Liver (tissue), 9 donors: Measurements from ENCODE around the gene PPWD1. TPM values are rescaled to one million over a fixed set of nuclear protein-coding genes. Genes with fewer than 3 reads are reported as not detected.

Source experiments
- DNase-seq: peaks from one replicate; pipeline ENCODE4 v3.0.0-alpha.2; 2017; ENCODE audit warnings: low spot score
- H3K27ac ChIP-seq, 2 donors: one replicate each; pipeline ENCODE4 v1.7.0; 2013; ENCODE audit warnings: inconsistent platforms in 2 of 2, low read length in 2 of 2, control low read depth in 1 of 2, low read depth in 1 of 2, mild to moderate bottlenecking in 1 of 2
- H3K27me3 ChIP-seq, 4 donors: one replicate each; pipeline versions ENCODE4 v1.6.1 to v1.7.0; 2013; ENCODE audit warnings: low read length in 3 of 4, inconsistent platforms in 1 of 4, mild to moderate bottlenecking in 1 of 4, moderate library complexity in 1 of 4; ENCODE audit not compliant: control insufficient read depth in 4 of 4, insufficient read depth in 4 of 4
- H3K36me3 ChIP-seq, 4 donors: one replicate each; pipeline versions ENCODE4 v1.6.1 to v1.7.0; 2013; ENCODE audit warnings: low read length in 3 of 4, mild to moderate bottlenecking in 3 of 4, low read depth in 1 of 4, moderate library complexity in 1 of 4; ENCODE audit not compliant: control insufficient read depth in 4 of 4, insufficient read depth in 3 of 4
- H3K4me1 ChIP-seq, 4 donors: one replicate each; pipeline versions ENCODE4 v1.6.1 to v1.7.0; 2013; ENCODE audit warnings: low read length in 3 of 4, mild to moderate bottlenecking in 3 of 4, moderate library complexity in 1 of 4; ENCODE audit not compliant: control insufficient read depth in 4 of 4, insufficient read depth in 4 of 4
- H3K4me3 ChIP-seq, 3 donors: one replicate each; pipeline versions ENCODE4 v1.6.1 to v1.7.0; 2013; ENCODE audit warnings: low read length in 3 of 3, control low read depth in 1 of 3, low read depth in 1 of 3, mild to moderate bottlenecking in 1 of 3
- H3K9ac ChIP-seq, 2 donors: one replicate each; pipeline ENCODE4 v1.7.0; 2013; ENCODE audit warnings: low read length in 2 of 2, mild to moderate bottlenecking in 2 of 2, moderate library complexity in 2 of 2, control low read depth in 1 of 2, low read depth in 1 of 2
- H3K9me3 ChIP-seq, 4 donors: one replicate each; pipeline versions ENCODE4 v1.6.1 to v1.7.0; 2013; ENCODE audit warnings: low read length in 3 of 4; ENCODE audit not compliant: control insufficient read depth in 4 of 4
- CTCF ChIP-seq: fragments of 150-350 bp; IDR thresholded peaks from 2 replicates; pipeline ENCODE4 v1.5.1; 2017; ENCODE audit warnings: improper control_type of control experiment, low read depth, low read length; ENCODE audit not compliant: missing input control
- EGR1 ChIP-seq, 2 donors: IDR thresholded peaks; 2 replicates each; pipeline ENCODE4 v1.6.1; 2016 to 2018; ENCODE audit warnings: antibody characterized with exemption in 2 of 2, low read depth in 2 of 2
- FOXA1 ChIP-seq: IDR thresholded peaks from 2 replicates; pipeline ENCODE4 v1.6.1; 2016; ENCODE audit warnings: antibody characterized with exemption
- FOXA2 ChIP-seq: IDR thresholded peaks from 2 replicates; pipeline ENCODE4 v1.6.1; 2016; ENCODE audit warnings: antibody characterized with exemption
- GABPA ChIP-seq, 2 donors: IDR thresholded peaks in 1 of 2; conservative IDR thresholded peaks in 1 of 2; 2 replicates each; pipeline ENCODE4 v1.6.1; 2016; ENCODE audit warnings: antibody characterized with exemption in 2 of 2, mild to moderate bottlenecking in 1 of 2, moderate library complexity in 1 of 2
- HNF4A ChIP-seq, 2 donors: conservative IDR thresholded peaks; 2 replicates each; pipeline ENCODE4 v1.6.1; 2016; ENCODE audit warnings: antibody characterized with exemption in 2 of 2, mild to moderate bottlenecking in 2 of 2
- HNF4G ChIP-seq: IDR thresholded peaks from 2 replicates; pipeline ENCODE4 v1.6.1; 2016; ENCODE audit warnings: antibody characterized with exemption
- JUND ChIP-seq, 2 donors: IDR thresholded peaks; 2 replicates each; pipeline ENCODE4 v1.6.1; 2016; ENCODE audit warnings: antibody characterized with exemption in 2 of 2
- NR2F2 ChIP-seq: IDR thresholded peaks from 2 replicates; pipeline ENCODE4 v1.6.1; 2016; ENCODE audit warnings: antibody characterized with exemption
- RAD21 ChIP-seq, 2 donors: IDR thresholded peaks; 2 replicates each; pipeline ENCODE4 v1.6.1; 2016; ENCODE audit warnings: antibody characterized with exemption in 2 of 2, mild to moderate bottlenecking in 2 of 2
- RXRA ChIP-seq, 2 donors: IDR thresholded peaks; 2 replicates each; pipeline ENCODE4 v1.6.1; 2017 to 2018; ENCODE audit warnings: antibody characterized with exemption in 2 of 2, mild to moderate bottlenecking in 1 of 2
- SP1 ChIP-seq: IDR thresholded peaks from 2 replicates; pipeline ENCODE4 v1.6.1; 2018; ENCODE audit warnings: antibody characterized with exemption, mild to moderate bottlenecking
- TAF1 ChIP-seq: conservative IDR thresholded peaks from 2 replicates; pipeline ENCODE4 v1.6.1; 2016; ENCODE audit warnings: antibody characterized with exemption, mild to moderate bottlenecking
- YY1 ChIP-seq: IDR thresholded peaks from 2 replicates; pipeline ENCODE4 v1.6.1; 2016; ENCODE audit warnings: antibody characterized with exemption, mild to moderate bottlenecking
- WGBS: extraction: QIAGEN DNeasy Blood & Tissue Kit; methylation state at CpG from one replicate; pipeline ENCODE4 v1.1.7; 2013; 5-methylcytosine and 5-hydroxymethylcytosine counted together
- polyA plus RNA-seq, 2 donors: library from polyadenylated mRNA; stranded (reverse) in 1 of 2; unstranded in 1 of 2; fragments of 200-250 nt in 1 of 2; fragments of >200 nt in 1 of 2; fragmentation: Nextera tagmentation in 1 of 2; extraction: Ambion mirVana in 1 of 2; gene quantifications; one replicate each; pipeline versions ENCODE4 v1.2.1 to v1.2.3, GENCODE V29; 2013 to 2015
- total RNA-seq, 2 donors: library from RNA; depleted of rRNA; stranded (reverse); fragments of >200 nt; gene quantifications; one replicate each; pipeline ENCODE4 v1.2.3, GENCODE V29; 2014
- TF ChIP-seq, protein P1 (sequence below): IDR thresholded peaks from 2 replicates; pipeline ENCODE4 v1.6.1; 2016; ENCODE audit warnings: antibody characterized with exemption
- TF ChIP-seq, protein P2 (sequence below): IDR thresholded peaks from 2 replicates; pipeline ENCODE4 v1.6.1; 2016; ENCODE audit warnings: antibody characterized with exemption
- TF ChIP-seq, protein P3 (sequence below): IDR thresholded peaks from 2 replicates; pipeline ENCODE4 v1.6.1; 2016; ENCODE audit warnings: antibody characterized with exemption, mild to moderate bottlenecking
- TF ChIP-seq, protein P4 (sequence below): IDR thresholded peaks from 2 replicates; pipeline ENCODE4 v1.6.1; 2016; ENCODE audit warnings: antibody characterized with exemption
- donor health status: healthy.
- donor health status: healthy.
- donor health status: healthy.
- donor health status: healthy.
- donor health status: healthy.

PPWD1 gene
- total and polyA plus RNA-seq, 4 donors = 5.8 to 23.7 (median 11.8) TPM

DNA sequence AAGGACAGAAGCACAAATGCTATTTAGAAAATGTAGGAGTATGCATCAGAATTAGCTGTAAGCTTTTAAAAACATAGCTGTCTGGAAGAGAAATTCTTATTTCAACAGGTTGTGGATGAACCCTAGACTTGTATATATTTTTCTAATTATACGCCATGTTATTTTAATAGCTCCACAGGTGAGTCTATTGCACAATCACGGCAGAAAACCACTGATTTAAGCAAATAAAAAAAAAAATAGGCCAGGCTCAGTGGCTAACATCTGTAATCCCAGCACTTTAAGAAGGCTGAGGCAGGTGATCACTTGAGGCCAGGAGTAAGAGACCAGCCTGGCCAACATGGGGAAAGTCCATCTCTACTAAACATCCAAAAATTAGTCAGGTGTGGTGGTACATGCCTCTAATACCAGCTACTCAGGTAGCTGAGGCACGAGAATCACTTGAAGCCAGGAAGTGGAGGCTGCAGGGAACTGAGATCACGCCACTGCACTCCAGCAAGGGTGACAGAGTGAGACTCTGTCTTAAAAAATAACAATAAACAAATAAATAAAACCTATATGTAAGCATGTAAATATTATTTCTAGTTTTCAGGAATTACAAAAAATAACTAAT, 49.3 kb downstream of the PPWD1 start:
- 81% methylated on average over 4 of the region's 4 CpGs for WGBS

More for the DNA sequence above, 49.3 kb downstream of the PPWD1 start:
- no peak for DNase-seq
- no peaks in the 10 kb centered on the region for H3K9me3 ChIP-seq
- H3K27ac ChIP-seq = no peak overlapping the region
- H3K27me3 ChIP-seq = no peaks in the 10 kb centered on the region
- no peak overlapping the region for H3K9ac ChIP-seq
- H3K36me3 ChIP-seq = peaks cover 5 to 55% (median 35%) of the 10 kb centered on the region in 4 donors
- H3K4me1 ChIP-seq = no peaks in the 10 kb centered on the region
- no peak for TF ChIP-seq HNF4A (conservative IDR thresholded peaks at IDR 0.05)
- TF ChIP-seq NR2F2 = no peak
- no peak for TF ChIP-seq FOXA1
- TF ChIP-seq, protein P1, sequence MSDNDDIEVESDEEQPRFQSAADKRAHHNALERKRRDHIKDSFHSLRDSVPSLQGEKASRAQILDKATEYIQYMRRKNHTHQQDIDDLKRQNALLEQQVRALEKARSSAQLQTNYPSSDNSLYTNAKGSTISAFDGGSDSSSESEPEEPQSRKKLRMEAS = no peak
- TF ChIP-seq YY1 = no peak
- TF ChIP-seq CTCF = no peak
- TF ChIP-seq, protein P2, sequence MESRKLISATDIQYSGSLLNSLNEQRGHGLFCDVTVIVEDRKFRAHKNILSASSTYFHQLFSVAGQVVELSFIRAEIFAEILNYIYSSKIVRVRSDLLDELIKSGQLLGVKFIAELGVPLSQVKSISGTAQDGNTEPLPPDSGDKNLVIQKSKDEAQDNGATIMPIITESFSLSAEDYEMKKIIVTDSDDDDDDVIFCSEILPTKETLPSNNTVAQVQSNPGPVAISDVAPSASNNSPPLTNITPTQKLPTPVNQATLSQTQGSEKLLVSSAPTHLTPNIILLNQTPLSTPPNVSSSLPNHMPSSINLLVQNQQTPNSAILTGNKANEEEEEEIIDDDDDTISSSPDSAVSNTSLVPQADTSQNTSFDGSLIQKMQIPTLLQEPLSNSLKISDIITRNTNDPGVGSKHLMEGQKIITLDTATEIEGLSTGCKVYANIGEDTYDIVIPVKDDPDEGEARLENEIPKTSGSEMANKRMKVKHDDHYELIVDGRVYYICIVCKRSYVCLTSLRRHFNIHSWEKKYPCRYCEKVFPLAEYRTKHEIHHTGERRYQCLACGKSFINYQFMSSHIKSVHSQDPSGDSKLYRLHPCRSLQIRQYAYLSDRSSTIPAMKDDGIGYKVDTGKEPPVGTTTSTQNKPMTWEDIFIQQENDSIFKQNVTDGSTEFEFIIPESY = no peak
- TF ChIP-seq, protein P3, sequence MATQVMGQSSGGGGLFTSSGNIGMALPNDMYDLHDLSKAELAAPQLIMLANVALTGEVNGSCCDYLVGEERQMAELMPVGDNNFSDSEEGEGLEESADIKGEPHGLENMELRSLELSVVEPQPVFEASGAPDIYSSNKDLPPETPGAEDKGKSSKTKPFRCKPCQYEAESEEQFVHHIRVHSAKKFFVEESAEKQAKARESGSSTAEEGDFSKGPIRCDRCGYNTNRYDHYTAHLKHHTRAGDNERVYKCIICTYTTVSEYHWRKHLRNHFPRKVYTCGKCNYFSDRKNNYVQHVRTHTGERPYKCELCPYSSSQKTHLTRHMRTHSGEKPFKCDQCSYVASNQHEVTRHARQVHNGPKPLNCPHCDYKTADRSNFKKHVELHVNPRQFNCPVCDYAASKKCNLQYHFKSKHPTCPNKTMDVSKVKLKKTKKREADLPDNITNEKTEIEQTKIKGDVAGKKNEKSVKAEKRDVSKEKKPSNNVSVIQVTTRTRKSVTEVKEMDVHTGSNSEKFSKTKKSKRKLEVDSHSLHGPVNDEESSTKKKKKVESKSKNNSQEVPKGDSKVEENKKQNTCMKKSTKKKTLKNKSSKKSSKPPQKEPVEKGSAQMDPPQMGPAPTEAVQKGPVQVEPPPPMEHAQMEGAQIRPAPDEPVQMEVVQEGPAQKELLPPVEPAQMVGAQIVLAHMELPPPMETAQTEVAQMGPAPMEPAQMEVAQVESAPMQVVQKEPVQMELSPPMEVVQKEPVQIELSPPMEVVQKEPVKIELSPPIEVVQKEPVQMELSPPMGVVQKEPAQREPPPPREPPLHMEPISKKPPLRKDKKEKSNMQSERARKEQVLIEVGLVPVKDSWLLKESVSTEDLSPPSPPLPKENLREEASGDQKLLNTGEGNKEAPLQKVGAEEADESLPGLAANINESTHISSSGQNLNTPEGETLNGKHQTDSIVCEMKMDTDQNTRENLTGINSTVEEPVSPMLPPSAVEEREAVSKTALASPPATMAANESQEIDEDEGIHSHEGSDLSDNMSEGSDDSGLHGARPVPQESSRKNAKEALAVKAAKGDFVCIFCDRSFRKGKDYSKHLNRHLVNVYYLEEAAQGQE = no peak
- TF ChIP-seq FOXA2 = no peak
- TF ChIP-seq RAD21 (IDR thresholded peaks at IDR 0.05) = no peak
- TF ChIP-seq GABPA (IDR thresholded peaks at IDR 0.05 in 1 of 2, conservative IDR thresholded peaks at IDR 0.05 in 1 of 2) = no peak
- TF ChIP-seq, protein P4, sequence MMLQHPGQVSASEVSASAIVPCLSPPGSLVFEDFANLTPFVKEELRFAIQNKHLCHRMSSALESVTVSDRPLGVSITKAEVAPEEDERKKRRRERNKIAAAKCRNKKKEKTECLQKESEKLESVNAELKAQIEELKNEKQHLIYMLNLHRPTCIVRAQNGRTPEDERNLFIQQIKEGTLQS = no peak
- no peak for TF ChIP-seq SP1
- no peak for TF ChIP-seq RXRA (IDR thresholded peaks at IDR 0.05)
- TF ChIP-seq TAF1 = no peak
- TF ChIP-seq HNF4G = no peak
- no peak for TF ChIP-seq JUND (IDR thresholded peaks at IDR 0.05)
- no peak for TF ChIP-seq EGR1 (IDR thresholded peaks at IDR 0.05; ENCODE audit: low read depth in 2 of 2)
- no peak overlapping the region for H3K4me3 ChIP-seq
